Epithelial cell of esophagus (primary cell): Measurements from ENCODE around the gene EDDM3A.

Experiments used
- DNase-seq: peaks from one replicate; pipeline ENCODE4 v3.0.0; 2010; ENCODE audit warnings: low read depth
- H3K4me3 ChIP-seq: 2 replicates; pipeline ENCODE4 v1.5.1; 2011; ENCODE audit warnings: mild to moderate bottlenecking, low read length, control low read depth
- TF ChIP-seq, protein P1 (sequence below): IDR thresholded peaks from 2 replicates; pipeline ENCODE4 v1.5.1; 2011; ENCODE audit warnings: low read depth, mild to moderate bottlenecking, low read length, control low read depth, inconsistent platforms; ENCODE audit not compliant: insufficient read depth; ENCODE audit errors: missing control alignments

EDDM3A gene

DNA sequence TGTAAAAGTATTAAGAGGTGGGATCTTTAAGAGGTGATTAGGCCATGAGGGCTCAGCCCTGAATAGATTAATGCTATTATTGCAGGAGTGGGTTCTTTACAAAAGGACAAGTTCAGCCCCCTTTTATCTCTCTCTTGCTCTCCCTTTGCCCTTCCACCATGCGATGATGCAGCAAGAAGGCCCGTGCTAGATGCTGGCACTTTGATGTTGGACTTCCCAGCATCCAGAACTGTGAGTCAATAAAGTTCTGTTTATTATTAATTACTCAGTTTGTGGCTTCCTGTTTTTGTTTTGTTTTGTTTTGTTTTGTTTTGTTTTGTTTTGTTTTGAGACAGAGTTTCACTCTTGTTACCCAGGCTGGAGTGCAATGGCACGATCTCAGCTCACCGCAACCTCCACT lies 46.9 kb downstream of the EDDM3A start:
- TF ChIP-seq, protein P1, sequence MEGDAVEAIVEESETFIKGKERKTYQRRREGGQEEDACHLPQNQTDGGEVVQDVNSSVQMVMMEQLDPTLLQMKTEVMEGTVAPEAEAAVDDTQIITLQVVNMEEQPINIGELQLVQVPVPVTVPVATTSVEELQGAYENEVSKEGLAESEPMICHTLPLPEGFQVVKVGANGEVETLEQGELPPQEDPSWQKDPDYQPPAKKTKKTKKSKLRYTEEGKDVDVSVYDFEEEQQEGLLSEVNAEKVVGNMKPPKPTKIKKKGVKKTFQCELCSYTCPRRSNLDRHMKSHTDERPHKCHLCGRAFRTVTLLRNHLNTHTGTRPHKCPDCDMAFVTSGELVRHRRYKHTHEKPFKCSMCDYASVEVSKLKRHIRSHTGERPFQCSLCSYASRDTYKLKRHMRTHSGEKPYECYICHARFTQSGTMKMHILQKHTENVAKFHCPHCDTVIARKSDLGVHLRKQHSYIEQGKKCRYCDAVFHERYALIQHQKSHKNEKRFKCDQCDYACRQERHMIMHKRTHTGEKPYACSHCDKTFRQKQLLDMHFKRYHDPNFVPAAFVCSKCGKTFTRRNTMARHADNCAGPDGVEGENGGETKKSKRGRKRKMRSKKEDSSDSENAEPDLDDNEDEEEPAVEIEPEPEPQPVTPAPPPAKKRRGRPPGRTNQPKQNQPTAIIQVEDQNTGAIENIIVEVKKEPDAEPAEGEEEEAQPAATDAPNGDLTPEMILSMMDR = no peak
- H3K4me3 ChIP-seq = no peak overlapping the region
- DNase-seq = no peak

DNA sequence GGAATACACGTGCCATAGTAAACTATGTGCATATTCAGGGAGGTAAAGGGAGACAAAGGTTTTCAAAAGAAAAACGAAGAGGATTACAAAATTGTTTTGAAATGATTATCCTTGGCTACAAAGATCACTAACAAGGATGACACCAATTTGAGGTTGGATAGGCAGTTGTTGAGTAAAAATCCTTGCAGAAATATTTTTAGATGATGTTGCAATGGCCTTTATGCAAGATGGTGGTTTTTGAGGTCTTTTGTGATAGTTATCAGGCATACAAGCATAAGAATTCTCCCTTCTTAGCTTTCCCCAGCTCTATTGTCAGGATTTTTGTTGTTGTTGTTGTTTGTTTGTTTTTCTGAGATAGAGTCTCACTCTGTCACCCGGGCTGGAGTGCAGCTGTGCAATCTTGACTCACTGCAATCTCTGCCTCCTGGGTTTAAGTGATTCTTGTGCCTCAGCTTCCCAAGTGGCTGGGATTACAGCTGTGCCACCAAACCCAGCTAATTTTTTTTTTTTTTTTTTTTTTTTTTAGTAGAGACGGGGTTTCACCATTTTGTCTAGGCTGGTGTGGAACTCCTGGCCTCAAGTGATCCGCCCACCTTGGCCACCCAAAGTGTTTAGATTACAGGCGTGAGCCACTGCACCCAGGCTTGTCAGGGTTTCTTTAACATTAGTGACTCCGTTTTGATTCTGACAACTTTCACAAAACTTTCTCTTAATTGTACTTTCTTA lies 49.1 kb downstream of the EDDM3A start:
- no peak for DNase-seq
- TF ChIP-seq, protein P1 = no peak
- H3K4me3 ChIP-seq = no peak overlapping the region

DNA sequence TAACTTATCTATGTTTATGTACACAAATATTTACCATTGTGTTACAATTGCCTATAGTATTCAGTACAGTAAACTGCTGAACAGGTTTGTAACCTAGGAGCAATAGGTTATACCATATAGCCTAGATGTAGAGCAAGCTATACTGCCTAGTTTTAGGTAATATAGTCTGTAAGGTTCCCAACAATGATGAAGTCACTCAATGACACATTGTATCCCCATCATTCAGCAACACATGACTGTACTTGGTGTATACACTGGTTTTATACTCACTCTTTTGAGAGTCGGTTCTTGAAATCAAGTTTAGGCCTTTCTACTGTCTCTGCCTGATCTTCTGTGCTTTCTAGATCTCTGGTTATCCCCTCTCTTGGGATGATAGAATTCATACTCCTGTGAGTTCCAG lies 51.5 kb downstream of the EDDM3A start:
- TF ChIP-seq, protein P1 = no peak
- no peak overlapping the region for H3K4me3 ChIP-seq
- DNase-seq = no peak
